Vagina (tissue), 2 donors: Measurements from ENCODE around the gene KIF3B.

ENCODE experiments used
- POLR2A ChIP-seq, 2 donors: fragments of 450-650 bp; IDR thresholded peaks; one replicate each; pipeline ENCODE4 v1.6.1; 2017; ENCODE audit warnings: antibody characterized with exemption in 2 of 2, mild to moderate bottlenecking in 2 of 2, moderate library complexity in 2 of 2
- POLR2AphosphoS5 ChIP-seq, 2 donors: sonication (generic); formaldehyde crosslinking; IDR thresholded peaks; one replicate each; pipeline ENCODE4 v1.9.0; 2017; ENCODE audit warnings: antibody characterized with exemption in 2 of 2, mild to moderate bottlenecking in 2 of 2, low read depth in 1 of 2; ENCODE audit not compliant: insufficient read depth in 1 of 2
- TF ChIP-seq, protein P1 (sequence below), 3 experiments: fragments of 450-650 bp in 2 of 3; fragments of 200-600 bp in 1 of 3; sonication (generic) in 1 of 3; IDR thresholded peaks; one replicate each; pipeline ENCODE4 v1.5.1; 2017 to 2019; ENCODE audit warnings: antibody characterized with exemption in 3 of 3, mild to moderate bottlenecking in 2 of 3, moderate library complexity in 2 of 3

DNA sequence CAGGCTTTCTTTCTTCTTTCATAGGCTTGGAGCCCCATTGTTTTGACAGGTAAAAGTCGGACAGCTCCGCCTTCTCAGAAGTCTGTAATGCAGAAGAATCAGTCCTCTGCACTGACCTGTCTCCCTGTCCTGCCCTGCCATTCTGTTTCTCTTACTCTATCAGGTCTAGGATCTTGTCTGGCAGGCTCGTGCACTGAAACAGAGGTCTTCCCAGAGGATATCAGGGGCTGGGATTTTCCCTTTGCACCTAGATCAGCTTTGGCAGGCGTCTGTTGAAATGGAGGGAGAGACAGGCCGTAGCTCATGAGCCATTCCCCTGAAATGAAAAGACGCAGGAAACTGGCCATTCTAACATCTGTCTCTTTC is 25.0 kb downstream of the KIF3B start:
- TF ChIP-seq, protein P1, sequence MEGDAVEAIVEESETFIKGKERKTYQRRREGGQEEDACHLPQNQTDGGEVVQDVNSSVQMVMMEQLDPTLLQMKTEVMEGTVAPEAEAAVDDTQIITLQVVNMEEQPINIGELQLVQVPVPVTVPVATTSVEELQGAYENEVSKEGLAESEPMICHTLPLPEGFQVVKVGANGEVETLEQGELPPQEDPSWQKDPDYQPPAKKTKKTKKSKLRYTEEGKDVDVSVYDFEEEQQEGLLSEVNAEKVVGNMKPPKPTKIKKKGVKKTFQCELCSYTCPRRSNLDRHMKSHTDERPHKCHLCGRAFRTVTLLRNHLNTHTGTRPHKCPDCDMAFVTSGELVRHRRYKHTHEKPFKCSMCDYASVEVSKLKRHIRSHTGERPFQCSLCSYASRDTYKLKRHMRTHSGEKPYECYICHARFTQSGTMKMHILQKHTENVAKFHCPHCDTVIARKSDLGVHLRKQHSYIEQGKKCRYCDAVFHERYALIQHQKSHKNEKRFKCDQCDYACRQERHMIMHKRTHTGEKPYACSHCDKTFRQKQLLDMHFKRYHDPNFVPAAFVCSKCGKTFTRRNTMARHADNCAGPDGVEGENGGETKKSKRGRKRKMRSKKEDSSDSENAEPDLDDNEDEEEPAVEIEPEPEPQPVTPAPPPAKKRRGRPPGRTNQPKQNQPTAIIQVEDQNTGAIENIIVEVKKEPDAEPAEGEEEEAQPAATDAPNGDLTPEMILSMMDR (IDR thresholded peaks at IDR 0.05): no peak
- TF ChIP-seq POLR2AphosphoS5 (IDR thresholded peaks at IDR 0.05; ENCODE audit: insufficient read depth in 1 of 2, low read depth in 1 of 2) (no peak), POLR2A (IDR thresholded peaks at IDR 0.05) (no peak)
